Esophagus muscularis mucosa (tissue), 4 donors: ENCODE data around the gene KIF16B.

ENCODE experiments used
- EP300 ChIP-seq: sonication (generic); formaldehyde crosslinking; IDR thresholded peaks from one replicate; pipeline ENCODE4 v1.6.1; 2017; ENCODE audit warnings: antibody characterized with exemption
- POLR2A ChIP-seq: fragments of 450-650 bp; IDR thresholded peaks from one replicate; pipeline ENCODE4 v1.6.1; 2017; ENCODE audit warnings: antibody characterized with exemption, moderate library complexity, mild to moderate bottlenecking, low read depth
- POLR2AphosphoS5 ChIP-seq, 2 donors: sonication (generic); formaldehyde crosslinking; IDR thresholded peaks; one replicate each; pipeline ENCODE4 v1.6.1; 2017; ENCODE audit warnings: antibody characterized with exemption in 2 of 2
- TF ChIP-seq, protein P1 (sequence below), 3 experiments: fragments of 200-600 bp in 2 of 3; fragments of 450-650 bp in 1 of 3; sonication (generic) in 2 of 3; IDR thresholded peaks; one replicate each; pipeline ENCODE4 v1.5.1; 2017 to 2019; ENCODE audit warnings: antibody characterized with exemption in 3 of 3, mild to moderate bottlenecking in 2 of 3, moderate library complexity in 1 of 3

DNA sequence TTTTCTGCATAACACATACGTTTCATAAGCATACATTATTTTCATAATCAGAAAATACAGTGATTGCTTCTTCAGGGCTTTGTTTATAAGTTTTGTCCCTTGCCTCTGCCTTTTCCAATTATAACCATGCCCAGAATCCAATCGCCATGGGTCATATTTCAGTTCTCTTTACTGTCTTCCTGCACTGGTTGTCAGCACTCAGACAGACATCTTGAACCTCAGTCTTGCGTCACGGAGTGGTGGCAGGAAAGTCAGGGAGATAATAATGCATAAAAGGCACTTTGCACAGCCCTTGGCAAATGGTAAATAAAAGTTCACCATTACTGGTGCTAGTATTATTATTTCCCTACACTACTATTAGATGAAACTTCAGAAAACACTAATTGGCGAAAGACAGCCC is 7.2 kb downstream of the KIF16B start:
- TF ChIP-seq POLR2AphosphoS5 (IDR thresholded peaks at IDR 0.05) (no peak), POLR2A (no peak), EP300 (no peak)
- TF ChIP-seq, protein P1, sequence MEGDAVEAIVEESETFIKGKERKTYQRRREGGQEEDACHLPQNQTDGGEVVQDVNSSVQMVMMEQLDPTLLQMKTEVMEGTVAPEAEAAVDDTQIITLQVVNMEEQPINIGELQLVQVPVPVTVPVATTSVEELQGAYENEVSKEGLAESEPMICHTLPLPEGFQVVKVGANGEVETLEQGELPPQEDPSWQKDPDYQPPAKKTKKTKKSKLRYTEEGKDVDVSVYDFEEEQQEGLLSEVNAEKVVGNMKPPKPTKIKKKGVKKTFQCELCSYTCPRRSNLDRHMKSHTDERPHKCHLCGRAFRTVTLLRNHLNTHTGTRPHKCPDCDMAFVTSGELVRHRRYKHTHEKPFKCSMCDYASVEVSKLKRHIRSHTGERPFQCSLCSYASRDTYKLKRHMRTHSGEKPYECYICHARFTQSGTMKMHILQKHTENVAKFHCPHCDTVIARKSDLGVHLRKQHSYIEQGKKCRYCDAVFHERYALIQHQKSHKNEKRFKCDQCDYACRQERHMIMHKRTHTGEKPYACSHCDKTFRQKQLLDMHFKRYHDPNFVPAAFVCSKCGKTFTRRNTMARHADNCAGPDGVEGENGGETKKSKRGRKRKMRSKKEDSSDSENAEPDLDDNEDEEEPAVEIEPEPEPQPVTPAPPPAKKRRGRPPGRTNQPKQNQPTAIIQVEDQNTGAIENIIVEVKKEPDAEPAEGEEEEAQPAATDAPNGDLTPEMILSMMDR (IDR thresholded peaks at IDR 0.05), result no peak
